Neuronal stem cell (in vitro differentiated cells): Measurements from ENCODE around the gene CHCHD4.
"Not testable (repeated sequence)": the region's sequence is repeated elsewhere in the genome, so short reads cannot be mapped to it uniquely, and the experiment has no call there.

Source experiments
- DNase-seq: peaks from one replicate; pipeline ENCODE4 v3.0.0-alpha.2; 2013; ENCODE audit warnings: low spot score
- H2AFZ ChIP-seq: one replicate; pipeline ENCODE4 v1.6.1; 2013; ENCODE audit warnings: mild to moderate bottlenecking, low read length, inconsistent platforms
- H2AK5ac ChIP-seq: 2 replicates; pipeline ENCODE4 v1.6.1; 2013; ENCODE audit warnings: low read depth, mild to moderate bottlenecking, inconsistent platforms, low read length, moderate library complexity, mixed read lengths
- H2BK120ac ChIP-seq: 2 replicates; pipeline ENCODE4 v1.6.1; 2013; ENCODE audit warnings: low read depth, mild to moderate bottlenecking, inconsistent platforms, low read length, moderate library complexity, mixed read lengths
- H2BK12ac ChIP-seq: one replicate; pipeline ENCODE4 v1.6.1; 2013; ENCODE audit warnings: low read length, inconsistent platforms
- H2BK15ac ChIP-seq: 2 replicates; pipeline ENCODE4 v1.6.1; 2013; ENCODE audit warnings: mild to moderate bottlenecking, low read length, inconsistent platforms, mixed read lengths
- H2BK5ac ChIP-seq: one replicate; pipeline ENCODE4 v1.6.1; 2013; ENCODE audit warnings: inconsistent platforms, mild to moderate bottlenecking, low read length, moderate library complexity
- H3K14ac ChIP-seq: one replicate; pipeline ENCODE4 v1.6.1; 2013; ENCODE audit warnings: low read length, inconsistent platforms
- H3K18ac ChIP-seq: 2 replicates; pipeline ENCODE4 v1.6.1; 2013; ENCODE audit warnings: low read length, inconsistent platforms
- H3K23ac ChIP-seq: 2 replicates; pipeline ENCODE4 v1.6.1; 2013; ENCODE audit warnings: low read depth, mild to moderate bottlenecking, mixed read lengths, low read length, inconsistent platforms; ENCODE audit not compliant: poor library complexity
- H3K27ac ChIP-seq: replicated peaks from 3 replicates; pipeline ENCODE4 v1.5.1; 2013; ENCODE audit warnings: low read length, inconsistent platforms
- H3K27me3 ChIP-seq, 3 experiments: 2 replicates each; pipeline ENCODE4 v1.6.1; 2013; ENCODE audit warnings: low read length in 3 of 3, mild to moderate bottlenecking in 2 of 3, inconsistent platforms in 1 of 3, low read depth in 1 of 3, mixed read lengths in 1 of 3, moderate library complexity in 1 of 3; ENCODE audit not compliant: control insufficient read depth in 3 of 3, insufficient read depth in 3 of 3
- H3K36me3 ChIP-seq, 2 donors: replicated peaks in 1 of 2; 2 replicates each; pipeline ENCODE4 v1.6.1; 2013; ENCODE audit warnings: low read length in 2 of 2; ENCODE audit not compliant: control insufficient read depth in 2 of 2, insufficient read depth in 2 of 2
- H3K4ac ChIP-seq: 2 replicates; pipeline ENCODE4 v1.6.1; 2013; ENCODE audit warnings: inconsistent platforms, mild to moderate bottlenecking, low read length, moderate library complexity
- H3K4me1 ChIP-seq, 2 donors: 1 replicate in 1 of 2; 2 replicates in 1 of 2; pipeline ENCODE4 v1.6.1; 2013; ENCODE audit warnings: low read length in 2 of 2, low read depth in 1 of 2; ENCODE audit not compliant: control insufficient read depth in 2 of 2, insufficient read depth in 1 of 2
- H3K4me2 ChIP-seq: one replicate; pipeline ENCODE4 v1.6.1; 2013; ENCODE audit warnings: mild to moderate bottlenecking, low read length, inconsistent platforms; ENCODE audit not compliant: insufficient read depth, poor library complexity, severe bottlenecking
- H3K4me3 ChIP-seq, 2 donors: 2 replicates each; pipeline ENCODE4 v1.5.1; 2013; ENCODE audit warnings: low read length in 2 of 2, mild to moderate bottlenecking in 2 of 2, inconsistent platforms in 1 of 2, moderate library complexity in 1 of 2
- H3K79me1 ChIP-seq: one replicate; pipeline ENCODE4 v1.6.1; 2013; ENCODE audit warnings: low read depth, mild to moderate bottlenecking, inconsistent platforms, low read length, moderate library complexity
- H3K9ac ChIP-seq: one replicate; pipeline ENCODE4 v1.6.1; 2013; ENCODE audit warnings: mild to moderate bottlenecking, low read depth, low read length, inconsistent platforms; ENCODE audit not compliant: poor library complexity
- H3K9me3 ChIP-seq, 2 donors: replicated peaks in 1 of 2; 2 replicates each; pipeline versions ENCODE3 to v1.6.1; 2013; ENCODE audit warnings: low read length in 2 of 2, mild to moderate bottlenecking in 2 of 2, inconsistent platforms in 1 of 2, low read depth in 1 of 2, mixed read lengths in 1 of 2, moderate library complexity in 1 of 2; ENCODE audit not compliant: control insufficient read depth in 2 of 2, insufficient read depth in 1 of 2
- H4K8ac ChIP-seq: one replicate; pipeline ENCODE4 v1.6.1; 2013; ENCODE audit warnings: low read depth, mild to moderate bottlenecking, inconsistent platforms, low read length, moderate library complexity
- H4K91ac ChIP-seq: one replicate; pipeline ENCODE4 v1.6.1; 2013; ENCODE audit warnings: low read length, low read depth, mild to moderate bottlenecking, inconsistent platforms; ENCODE audit not compliant: poor library complexity
- WGBS, 2 donors: extraction: QIAGEN DNeasy Blood & Tissue Kit; methylation state at CpG; one replicate each; pipeline ENCODE4 v1.1.7; 2013; ENCODE audit warnings: missing lambda C conversion rate in 2 of 2, mixed read lengths in 1 of 2; ENCODE audit not compliant: insufficient read length in 2 of 2, insufficient replicate concordance in 1 of 2; ENCODE audit errors: extremely low coverage in 2 of 2; 5-methylcytosine and 5-hydroxymethylcytosine counted together

Gene CHCHD4

GRCh38 chr3:14091959-14092358 is 32.7 kb downstream of the CHCHD4 start:
- H3K9ac ChIP-seq, H2BK12ac ChIP-seq, H4K8ac ChIP-seq, H3K4me2 ChIP-seq, H3K18ac ChIP-seq, H3K27ac ChIP-seq, H3K79me1 ChIP-seq, H2BK120ac ChIP-seq, H3K23ac ChIP-seq, H3K4me1 ChIP-seq, H3K27me3 ChIP-seq, H3K4ac ChIP-seq, DNase-seq, H3K36me3 ChIP-seq, H2AFZ ChIP-seq, H2AK5ac ChIP-seq, H4K91ac ChIP-seq, H3K9me3 ChIP-seq, H2BK5ac ChIP-seq, H2BK15ac ChIP-seq, H3K14ac ChIP-seq, H3K4me3 ChIP-seq: not testable (repeated sequence)
- WGBS, 2 donors = no CpG with 5 or more reads among the region's 5 CpGs

GRCh38 chr3:14087461-14087860 is 37.2 kb downstream of the CHCHD4 start:
- H3K18ac ChIP-seq, DNase-seq, H2BK5ac ChIP-seq, H3K9ac ChIP-seq, H2BK120ac ChIP-seq, H3K27me3 ChIP-seq, H3K4ac ChIP-seq, H4K8ac ChIP-seq, H3K36me3 ChIP-seq, H3K79me1 ChIP-seq, H4K91ac ChIP-seq, H3K4me2 ChIP-seq, H3K27ac ChIP-seq, H3K14ac ChIP-seq, H3K23ac ChIP-seq, H2BK15ac ChIP-seq, H3K4me3 ChIP-seq, H2AFZ ChIP-seq, H2AK5ac ChIP-seq, H2BK12ac ChIP-seq, H3K9me3 ChIP-seq, H3K4me1 ChIP-seq: not testable (repeated sequence)
- WGBS, 2 donors = no CpG with 5 or more reads among the region's 5 CpGs

GRCh38 chr3:14082108-14082657 is 42.5 kb downstream of the CHCHD4 start:
- Histone ChIP-seq H3K4me3 (no peak overlapping the region), H3K79me1 (no peaks in the 10 kb centered on the region), H2BK5ac (no peak overlapping the region), H3K4ac (no peak overlapping the region), H4K8ac (no peak overlapping the region), H3K23ac (no peak overlapping the region), H3K27ac (no peak overlapping the region), H3K36me3 (no peaks in the 10 kb centered on the region), H2AK5ac (no peak overlapping the region), H3K9ac (no peak overlapping the region), H2BK15ac (no peak overlapping the region), H2BK12ac (no peak overlapping the region), H4K91ac (no peak overlapping the region), H3K4me1 (peaks cover 0 to 2% of the 10 kb centered on the region in 2 donors), H3K9me3 (peaks cover 0 to 5% of the 10 kb centered on the region in 2 donors), H3K14ac (no peak overlapping the region), H2AFZ (no peak overlapping the region), H3K18ac (no peak overlapping the region), H2BK120ac (no peak overlapping the region), H3K4me2 (no peak overlapping the region), H3K27me3 (peaks cover 0 to 7% (median 0%) of the 10 kb centered on the region in 3 experiments)
- WGBS, 2 donors = no CpG with 5 or more reads among the region's 5 CpGs
- no peak for DNase-seq

- Histone ChIP-seq H3K79me1 (no peaks in the 10 kb centered on the region), H3K18ac (no peak overlapping the region), H3K4me2 (no peak overlapping the region), H3K14ac (no peak overlapping the region), H3K9ac (no peak overlapping the region), H2BK120ac (no peak overlapping the region), H2BK12ac (no peak overlapping the region), H4K91ac (no peak overlapping the region), H3K4me1 (peaks cover 0 to under 1% of the 10 kb centered on the region in 2 donors), H3K4me3 (no peak overlapping the region), H3K27ac (no peak overlapping the region), H4K8ac (no peak overlapping the region), H3K23ac (no peak overlapping the region), H2AK5ac (no peak overlapping the region), H3K27me3 (peaks cover 0 to 2% (median 0%) of the 10 kb centered on the region in 3 experiments), H2BK15ac (no peak overlapping the region), H3K9me3 (peaks cover 0 to 2% of the 10 kb centered on the region in 2 donors), H2BK5ac (no peak overlapping the region), H3K36me3 (no peaks in the 10 kb centered on the region), H3K4ac (no peak overlapping the region), H2AFZ (no peak overlapping the region)
- DNase-seq = no peak
- WGBS, 2 donors = no CpG with 5 or more reads among the region's 1 CpG
Measured at GRCh38 chr3:14077310-14077709, 47.4 kb downstream of the CHCHD4 start.
